ENCODE results near the gene SUGT1. TPM values are rescaled to one million over a fixed set of nuclear protein-coding genes. Genes with fewer than 3 reads are reported as not detected.
"Not testable (repeated sequence)": the region's sequence is repeated elsewhere in the genome, so short reads cannot be mapped to it uniquely, and the experiment has no call there.

The SUGT1 gene
- total RNA-seq, 4 donors from 2014 or later, result 18.7 to 38.9 (median 25.3) TPM

DNA sequence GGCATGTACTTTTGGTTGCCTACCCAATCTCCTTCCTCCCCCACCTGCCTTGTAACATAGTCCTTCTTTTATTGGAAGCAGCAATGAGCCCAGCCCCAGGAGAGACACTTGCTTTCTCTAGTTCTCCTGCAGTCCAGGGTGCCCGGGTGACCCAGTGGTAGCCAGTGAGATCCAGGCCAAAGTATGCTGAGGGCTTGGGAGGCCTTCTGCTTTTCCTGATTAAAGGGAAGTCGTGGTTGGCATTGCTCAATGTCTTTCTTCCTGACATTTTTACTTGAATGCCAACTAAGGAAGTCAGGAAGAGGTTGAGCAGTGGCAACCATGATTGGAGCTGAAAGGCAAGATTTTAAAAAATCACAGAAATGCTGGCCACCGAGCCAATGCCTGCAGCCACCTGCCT lies 61.3 kb downstream of the SUGT1 start:
- no peak overlapping the region for H3K4me3 ChIP-seq
- no peaks in the 10 kb centered on the region for H3K36me3 ChIP-seq
- H3K9me3 ChIP-seq, result no peaks in the 10 kb centered on the region
- DNase-seq, result peak; percentile 15
- H3K4me1 ChIP-seq, result no peaks in the 10 kb centered on the region
- WGBS, 2 donors (ENCODE audit: low coverage in 1 of 2), result 65 to 67% methylated on average over 1 to 3 of the region's 3 CpGs
- H3K27me3 ChIP-seq, result no peaks in the 10 kb centered on the region
- in situ Hi-C loops (cut with MboI; ENCODE audit: low pct_ligation_motif_present in 1 of 4, low pct_unique_long_range_greater_than_20kb in 1 of 4, low sequenced_read_pairs in 3 of 4) (no loop called here), intact Hi-C loops (cut with DNase I; ENCODE audit: low total_unique reads) (no loop called here)
- no peak overlapping the region for H3K27ac ChIP-seq
- no peak for TF ChIP-seq POLR2A (IDR thresholded peaks at IDR 0.05)
- no peak for TF ChIP-seq POLR2AphosphoS5 (IDR thresholded peaks at IDR 0.05)
- TF ChIP-seq, protein P1, sequence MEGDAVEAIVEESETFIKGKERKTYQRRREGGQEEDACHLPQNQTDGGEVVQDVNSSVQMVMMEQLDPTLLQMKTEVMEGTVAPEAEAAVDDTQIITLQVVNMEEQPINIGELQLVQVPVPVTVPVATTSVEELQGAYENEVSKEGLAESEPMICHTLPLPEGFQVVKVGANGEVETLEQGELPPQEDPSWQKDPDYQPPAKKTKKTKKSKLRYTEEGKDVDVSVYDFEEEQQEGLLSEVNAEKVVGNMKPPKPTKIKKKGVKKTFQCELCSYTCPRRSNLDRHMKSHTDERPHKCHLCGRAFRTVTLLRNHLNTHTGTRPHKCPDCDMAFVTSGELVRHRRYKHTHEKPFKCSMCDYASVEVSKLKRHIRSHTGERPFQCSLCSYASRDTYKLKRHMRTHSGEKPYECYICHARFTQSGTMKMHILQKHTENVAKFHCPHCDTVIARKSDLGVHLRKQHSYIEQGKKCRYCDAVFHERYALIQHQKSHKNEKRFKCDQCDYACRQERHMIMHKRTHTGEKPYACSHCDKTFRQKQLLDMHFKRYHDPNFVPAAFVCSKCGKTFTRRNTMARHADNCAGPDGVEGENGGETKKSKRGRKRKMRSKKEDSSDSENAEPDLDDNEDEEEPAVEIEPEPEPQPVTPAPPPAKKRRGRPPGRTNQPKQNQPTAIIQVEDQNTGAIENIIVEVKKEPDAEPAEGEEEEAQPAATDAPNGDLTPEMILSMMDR (IDR thresholded peaks at IDR 0.05), result no peak
- no peak for TF ChIP-seq EP300 (IDR thresholded peaks at IDR 0.05; ENCODE audit: low read depth)

DNA sequence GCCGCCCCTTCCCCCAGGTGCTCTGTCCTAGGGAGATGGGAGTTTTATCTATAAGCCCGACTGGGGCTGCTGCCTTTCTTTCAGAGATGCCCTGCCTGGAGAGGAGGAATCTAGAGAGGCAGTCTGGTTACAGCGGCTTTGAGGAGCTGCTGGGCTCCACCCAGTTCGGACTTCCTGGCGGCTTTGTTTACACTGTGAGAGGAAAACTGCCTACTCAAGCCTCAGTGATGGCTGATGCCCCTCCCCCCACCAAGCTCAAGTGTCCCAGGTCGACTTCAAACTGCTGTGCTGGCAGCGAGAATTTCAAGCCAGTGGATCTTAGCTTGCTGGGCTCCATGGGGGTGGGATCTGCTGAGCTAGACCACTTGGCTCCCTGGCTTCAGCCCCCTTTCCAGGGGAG lies 68.3 kb downstream of the SUGT1 start:
- intact Hi-C loops (cut with DNase I; ENCODE audit: low total_unique reads); H3K4me3 ChIP-seq; H3K27me3 ChIP-seq; DNase-seq; H3K9me3 ChIP-seq; in situ Hi-C loops (cut with MboI; ENCODE audit: low pct_ligation_motif_present in 1 of 4, low pct_unique_long_range_greater_than_20kb in 1 of 4, low sequenced_read_pairs in 3 of 4); H3K36me3 ChIP-seq; H3K4me1 ChIP-seq; H3K27ac ChIP-seq: not testable (repeated sequence)
- 85% methylated on average over 7 of the region's 7 CpGs; no CpG with 5 or more reads in 1 of the 2 donors for WGBS, 2 donors (ENCODE audit: low coverage in 1 of 2)

DNA sequence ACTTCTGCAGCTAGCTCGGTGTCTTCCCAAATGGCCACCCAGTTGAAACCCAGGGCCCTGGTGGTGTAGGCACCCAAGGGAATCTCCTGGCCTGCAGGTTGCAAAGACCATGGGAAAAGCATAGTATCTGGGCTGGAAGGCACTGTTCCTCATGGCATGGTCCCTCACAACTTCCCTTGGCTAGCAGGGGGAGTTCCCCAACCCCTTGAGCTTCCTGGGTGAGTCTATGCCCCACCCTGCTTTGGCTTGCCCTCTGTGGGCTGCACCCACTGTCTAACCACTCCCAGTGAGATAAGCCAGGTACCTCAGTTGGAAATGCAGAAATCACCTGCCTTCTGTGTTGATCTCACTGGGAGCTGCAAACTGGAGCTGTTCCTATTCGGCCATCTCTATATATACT lies 68.7 kb downstream of the SUGT1 start:
- H3K9me3 ChIP-seq; in situ Hi-C loops (cut with MboI; ENCODE audit: low pct_ligation_motif_present in 1 of 4, low pct_unique_long_range_greater_than_20kb in 1 of 4, low sequenced_read_pairs in 3 of 4); H3K27me3 ChIP-seq; intact Hi-C loops (cut with DNase I; ENCODE audit: low total_unique reads); H3K36me3 ChIP-seq; H3K27ac ChIP-seq; H3K4me3 ChIP-seq; H3K4me1 ChIP-seq: not testable (repeated sequence)
- 93% methylated on average over 2 of the region's 2 CpGs; no CpG with 5 or more reads in 1 of the 2 donors for WGBS, 2 donors (ENCODE audit: low coverage in 1 of 2)
- DNase-seq, result peak; percentile 9

DNA sequence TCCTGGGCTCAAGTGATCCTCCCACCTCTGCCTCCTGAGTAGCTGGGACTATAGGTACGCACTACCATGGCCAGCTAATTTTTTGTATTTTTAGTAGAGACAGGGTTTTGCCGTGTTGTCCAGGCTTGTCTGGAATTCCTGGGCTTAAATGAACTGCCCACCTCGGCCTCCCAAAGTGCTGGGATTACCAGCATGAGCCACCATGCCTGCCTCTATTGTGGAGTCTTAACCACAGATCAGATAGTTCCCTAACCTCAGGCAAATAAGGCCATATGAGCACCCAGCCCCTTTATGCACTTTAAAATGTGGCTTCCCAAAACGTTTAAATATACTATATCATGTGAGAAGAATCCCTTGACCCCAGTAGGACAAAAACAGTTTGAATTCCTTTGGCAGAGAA lies 70.5 kb downstream of the SUGT1 start:
- intact Hi-C loops (cut with DNase I; ENCODE audit: low total_unique reads), result no loop called here
- H3K36me3 ChIP-seq, result no peaks in the 10 kb centered on the region
- TF ChIP-seq EP300 (IDR thresholded peaks at IDR 0.05; ENCODE audit: low read depth) (no peak), POLR2AphosphoS5 (IDR thresholded peaks at IDR 0.05) (no peak), POLR2A (IDR thresholded peaks at IDR 0.05) (no peak)
- TF ChIP-seq, protein P1 (IDR thresholded peaks at IDR 0.05), result no peak
- WGBS, 2 donors (ENCODE audit: low coverage in 1 of 2), result 87 to 92% methylated on average over 2 to 4 of the region's 4 CpGs
- no peaks in the 10 kb centered on the region for H3K4me1 ChIP-seq
- DNase-seq, result no peak
- no peak overlapping the region for H3K27ac ChIP-seq
- no peaks in the 10 kb centered on the region for H3K9me3 ChIP-seq
- no peak overlapping the region for H3K4me3 ChIP-seq
- in situ Hi-C loops (cut with MboI; ENCODE audit: low pct_ligation_motif_present in 1 of 4, low pct_unique_long_range_greater_than_20kb in 1 of 4, low sequenced_read_pairs in 3 of 4), result no loop called here
- no peaks in the 10 kb centered on the region for H3K27me3 ChIP-seq

DNA sequence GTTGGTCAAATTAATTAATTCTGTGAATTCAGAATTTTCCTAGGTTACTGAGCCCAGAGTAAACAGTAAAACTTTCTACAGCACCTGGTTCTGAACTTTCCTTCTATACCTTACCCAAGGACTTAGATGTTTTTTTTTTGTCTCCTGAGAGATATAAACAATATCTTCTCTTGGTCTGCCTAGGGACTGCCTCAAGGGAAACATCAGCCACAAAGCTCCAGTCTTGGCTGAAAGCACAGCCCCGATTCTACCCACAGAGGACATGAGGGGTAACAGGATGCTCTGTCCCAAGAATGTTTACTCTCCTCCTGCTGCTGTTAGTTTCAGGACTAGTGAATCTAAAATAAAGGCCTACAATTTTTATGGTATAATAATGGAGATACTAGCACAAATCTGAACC lies 72.7 kb downstream of the SUGT1 start:
- H3K27ac ChIP-seq, result no peak overlapping the region
- no peaks in the 10 kb centered on the region for H3K27me3 ChIP-seq
- H3K36me3 ChIP-seq, result no peaks in the 10 kb centered on the region
- WGBS, 2 donors (ENCODE audit: low coverage in 1 of 2), result 60% methylated on average over 1 of the region's 1 CpG; no CpG with 5 or more reads in 1 of the 2 donors
- H3K4me1 ChIP-seq, result no peaks in the 10 kb centered on the region
- no peaks in the 10 kb centered on the region for H3K9me3 ChIP-seq
- no peak for DNase-seq
- in situ Hi-C loops (cut with MboI; ENCODE audit: low pct_ligation_motif_present in 1 of 4, low pct_unique_long_range_greater_than_20kb in 1 of 4, low sequenced_read_pairs in 3 of 4), result no loop called here
- no peak overlapping the region for H3K4me3 ChIP-seq
- intact Hi-C loops (cut with DNase I; ENCODE audit: low total_unique reads), result no loop called here
- TF ChIP-seq EP300 (IDR thresholded peaks at IDR 0.05; ENCODE audit: low read depth) (no peak), POLR2AphosphoS5 (IDR thresholded peaks at IDR 0.05) (no peak), POLR2A (IDR thresholded peaks at IDR 0.05) (no peak)
- TF ChIP-seq, protein P1 (IDR thresholded peaks at IDR 0.05), result no peak

All from transverse colon (tissue), 4 donors.